GM19099 (cell line): ENCODE results near the gene KRTAP6-3.

Experiments used
- POLR2A ChIP-seq: IDR thresholded peaks from 3 replicates; pipeline ENCODE4 v1.6.1; 2011; ENCODE audit warnings: low read depth; ENCODE audit not compliant: insufficient read length; ENCODE audit errors: extremely low read depth

Gene KRTAP6-3, protein sequence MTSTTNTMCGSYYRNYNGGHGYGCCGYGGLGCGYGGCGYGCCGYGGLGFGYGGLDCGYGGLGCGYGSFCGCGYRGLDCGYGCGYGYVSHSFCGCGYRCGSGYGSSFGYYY

DNA sequence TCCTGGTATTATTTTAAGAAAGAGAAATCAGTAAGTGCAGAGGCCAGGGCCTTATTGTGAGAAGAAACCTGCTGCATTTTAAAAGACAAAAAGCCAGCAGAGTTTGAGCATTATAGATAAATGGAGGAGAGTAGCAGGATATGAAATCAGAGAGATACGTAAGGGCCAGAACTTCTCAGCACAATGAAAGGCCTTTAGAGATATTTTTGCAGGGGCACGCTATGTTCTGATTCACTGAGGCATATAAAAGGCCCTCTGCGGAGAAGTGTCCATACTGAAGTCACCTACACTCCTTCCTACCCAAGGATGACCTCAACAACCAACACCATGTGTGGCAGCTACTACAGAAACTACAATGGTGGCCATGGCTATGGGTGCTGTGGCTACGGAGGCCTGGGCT is at the start of gene KRTAP6-3:
TSS of gene KRTAP6-3 (plus strand) at position 301 of the 400 bp plus-strand sequence. CDS start at position 307, 6 bp downstream.
- no peak for TF ChIP-seq POLR2A

- no peak for TF ChIP-seq POLR2A
Observed at GRCh38 chr21:30552782-30553181, 39.5 kb upstream of the KRTAP6-3 start.

GRCh38 chr21:30555095-30555494 is 37.1 kb upstream of the KRTAP6-3 start:
- no peak for TF ChIP-seq POLR2A

GRCh38 chr21:30561264-30561895 is 30.9 kb upstream of the KRTAP6-3 start, which contains the start of gene KRTAP19-7:
KRTAP19-7 (minus strand) TSS chr21:30561314; CDS start chr21:30561289, 25 bp downstream.
- no peak for TF ChIP-seq POLR2A

- TF ChIP-seq POLR2A = no peak
Observed at GRCh38 chr21:30561957-30562356, 30.3 kb upstream of the KRTAP6-3 start.

GRCh38 chr21:30563072-30563471 is 29.2 kb upstream of the KRTAP6-3 start:
- TF ChIP-seq POLR2A = no peak

- TF ChIP-seq POLR2A = no peak
Observed at GRCh38 chr21:30563630-30564029, 28.6 kb upstream of the KRTAP6-3 start.

GRCh38 chr21:30567617-30568016 is 24.6 kb upstream of the KRTAP6-3 start:
- no peak for TF ChIP-seq POLR2A

DNA sequence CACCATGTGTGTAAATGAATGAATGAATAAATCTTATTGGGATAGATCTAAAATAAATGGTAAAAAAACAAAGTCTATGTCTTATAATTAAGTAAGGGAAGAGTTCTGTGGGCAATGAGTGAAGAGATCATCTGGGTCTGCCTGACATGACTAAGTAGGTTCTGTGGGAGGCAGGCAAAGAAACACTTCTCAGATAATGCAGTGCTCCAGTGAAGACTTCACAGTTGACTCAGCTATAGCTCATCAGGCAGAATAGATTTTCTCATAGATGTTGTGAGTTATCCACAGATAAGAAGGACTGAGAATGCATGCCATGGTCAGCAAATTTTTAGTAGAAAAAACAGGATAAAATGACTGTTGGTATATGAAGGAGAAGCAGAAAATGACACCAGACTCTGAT is 14.5 kb upstream of the KRTAP6-3 start:
- TF ChIP-seq POLR2A = no peak

DNA sequence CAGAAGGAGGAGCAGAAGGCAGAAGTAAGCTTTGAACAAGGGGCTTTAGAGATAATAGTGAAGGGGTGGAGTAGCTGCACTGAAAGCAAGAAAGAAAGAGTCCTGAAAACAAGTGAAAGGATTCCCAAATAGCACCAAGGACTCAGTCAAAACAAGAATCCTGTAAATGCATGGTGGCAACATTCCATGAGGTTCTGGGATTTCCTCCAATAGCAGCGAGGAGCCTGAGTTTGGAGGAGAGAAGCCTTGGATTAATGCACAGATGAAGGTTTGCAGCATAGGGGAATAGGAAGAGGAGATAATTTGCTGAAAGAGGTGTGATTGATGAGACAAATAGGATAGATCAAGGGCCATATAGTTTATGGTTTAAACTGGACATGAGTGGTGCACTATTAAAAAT is 12.9 kb upstream of the KRTAP6-3 start:
- no peak for TF ChIP-seq POLR2A

GRCh38 chr21:30580132-30580531 is 12.1 kb upstream of the KRTAP6-3 start:
- TF ChIP-seq POLR2A = no peak

GRCh38 chr21:30582870-30583269 is 9.4 kb upstream of the KRTAP6-3 start:
- no peak for TF ChIP-seq POLR2A

DNA sequence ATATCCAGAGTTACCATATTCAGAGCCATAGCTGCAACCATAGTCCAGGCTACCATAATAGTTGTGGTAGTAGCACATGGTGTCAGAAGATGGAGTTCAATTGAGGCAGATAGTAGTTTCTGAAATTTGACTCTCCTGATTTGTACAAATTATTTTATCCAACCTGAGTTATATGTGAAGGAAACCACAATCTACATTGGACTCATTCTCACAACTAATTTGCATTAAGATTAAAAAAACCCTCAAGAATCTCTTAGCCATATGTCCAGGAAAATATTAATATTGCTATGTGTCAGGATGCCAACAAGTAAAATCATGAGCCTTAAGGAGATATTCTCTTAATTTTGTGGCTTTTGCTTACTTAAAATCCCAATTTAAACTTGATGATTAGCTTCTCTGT is 1.9 kb upstream of the KRTAP6-3 start, which contains the start of gene KRTAP22-2:
TSS of gene KRTAP22-2 (minus strand) at position 101 of the 400 bp plus-strand sequence.
- TF ChIP-seq POLR2A = no peak

GRCh38 chr21:30598802-30599201 is 6.6 kb downstream of the KRTAP6-3 start, which contains the start of gene KRTAP6-2:
KRTAP6-2 (minus strand) TSS chr21:30598902; CDS start chr21:30598874, 28 bp downstream.
- no peak for TF ChIP-seq POLR2A

DNA sequence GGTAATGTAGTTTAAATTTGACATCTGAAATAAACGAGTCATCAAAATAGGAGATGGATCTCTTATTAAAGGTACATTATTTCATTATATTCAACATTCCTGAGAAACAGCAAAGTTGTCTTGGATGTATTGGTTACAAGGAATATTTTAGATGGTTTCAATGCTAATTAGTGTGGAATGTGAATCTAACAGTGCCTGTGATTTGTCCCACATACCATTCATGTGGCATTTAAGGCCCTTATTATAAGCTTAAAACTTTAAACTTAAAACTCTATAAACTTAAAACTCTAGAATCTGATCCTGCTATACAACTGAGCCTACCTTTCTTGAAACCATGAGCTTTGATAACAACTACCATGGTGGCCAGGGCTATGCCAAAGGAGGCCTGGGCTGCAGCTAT is 8.5 kb downstream of the KRTAP6-3 start, which contains the start of gene KRTAP22-1:
TSS of gene KRTAP22-1 (plus strand) at position 301 of the 400 bp plus-strand sequence.
- no peak for TF ChIP-seq POLR2A

DNA sequence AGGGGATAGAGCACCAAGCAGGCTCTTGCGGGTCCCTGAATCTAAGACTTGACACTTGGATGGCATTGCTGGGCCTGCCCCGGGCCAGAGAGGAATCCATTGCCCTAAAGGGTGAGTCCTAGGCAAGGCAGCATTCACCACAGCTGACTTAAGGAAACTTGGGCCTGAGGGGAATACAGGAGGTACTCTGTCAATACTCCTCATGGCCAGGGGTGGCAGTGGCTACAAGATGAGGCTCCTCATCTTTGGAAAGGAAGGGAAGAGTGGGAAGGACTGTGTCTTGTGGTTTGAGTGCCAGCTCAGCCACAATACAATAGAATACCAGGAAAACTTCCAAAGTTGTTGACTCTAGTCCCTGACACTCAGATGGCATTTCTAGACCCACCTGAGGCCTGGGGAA is 13.7 kb downstream of the KRTAP6-3 start:
- TF ChIP-seq POLR2A = no peak

DNA sequence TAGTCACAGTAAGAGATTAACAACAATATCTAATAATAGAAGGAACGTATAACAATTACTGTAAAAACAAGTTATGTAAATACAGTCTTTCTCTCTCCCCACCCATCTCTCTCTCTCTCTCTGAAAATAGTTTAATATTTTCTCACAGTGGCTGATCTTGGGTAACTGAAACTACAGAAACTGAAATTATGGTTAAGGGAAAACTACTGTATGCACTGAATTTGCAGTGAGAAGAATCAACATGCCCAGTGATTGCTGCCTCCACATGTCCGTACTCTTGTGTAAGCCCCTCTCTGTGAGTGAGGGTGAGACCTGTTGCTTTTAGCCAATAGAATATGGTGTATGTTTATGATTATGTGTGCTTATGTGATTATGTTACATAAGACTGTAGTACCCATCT is 19.9 kb downstream of the KRTAP6-3 start:
- TF ChIP-seq POLR2A = no peak

DNA sequence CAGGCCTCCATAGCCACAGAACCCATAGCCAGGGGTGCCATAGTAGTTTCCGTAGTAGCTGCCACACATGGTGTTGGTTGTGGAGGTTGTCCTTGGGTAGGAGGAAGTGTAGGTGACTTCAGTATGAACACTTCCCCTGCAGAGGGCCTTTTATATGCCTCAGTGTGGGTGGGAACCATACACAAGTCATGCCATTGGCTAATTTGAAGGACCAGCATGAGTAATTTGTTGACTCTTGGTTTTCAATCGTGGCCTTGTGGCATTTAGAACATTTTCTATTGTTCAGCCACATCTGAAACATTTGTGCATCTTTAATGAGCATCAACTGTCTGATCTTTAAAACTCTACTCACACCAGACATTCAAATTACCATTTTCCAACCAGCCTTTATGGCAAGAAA is 21.6 kb downstream of the KRTAP6-3 start, which contains the start of gene KRTAP6-1:
TSS of gene KRTAP6-1 (minus strand) at position 95 of the 400 bp plus-strand sequence. CDS start at position 69, 26 bp downstream.
- no peak for TF ChIP-seq POLR2A
